Measurements from ENCODE around the gene ZNF692.

Gene ZNF692

GRCh38 chr1:248856176-248856575 lies 2.7 kb downstream of the ZNF692 start:
- no peak overlapping the region for H3K9ac ChIP-seq (ENCODE audit: low read length)
- peaks cover 43% of the 10 kb centered on the region for H3K36me3 ChIP-seq (ENCODE audit: control insufficient read depth, insufficient read depth, low read length)
- H3K4me1 ChIP-seq (ENCODE audit: control insufficient read depth, insufficient read depth, low read length): peaks cover 20% of the 10 kb centered on the region
- peaks cover 4% of the 10 kb centered on the region; the same call in 1 of the 2 replicates for H3K27me3 ChIP-seq (ENCODE audit: control insufficient read depth, insufficient read depth, low read length)
- H3K4me3 ChIP-seq (ENCODE audit: low read depth, low read length): no peak overlapping the region
- no peak overlapping the region for H3K27ac ChIP-seq (ENCODE audit: low read depth, low read length)
- H3K9me3 ChIP-seq (ENCODE audit: control insufficient read depth, insufficient read depth, low read depth, low read length): no peaks in the 10 kb centered on the region

GRCh38 chr1:248855580-248855979 lies 3.3 kb downstream of the ZNF692 start:
- no peaks in the 10 kb centered on the region for H3K27me3 ChIP-seq (ENCODE audit: control insufficient read depth, insufficient read depth, low read length)
- no peak overlapping the region for H3K4me3 ChIP-seq (ENCODE audit: low read depth, low read length)
- no peak overlapping the region for H3K27ac ChIP-seq (ENCODE audit: low read depth, low read length)
- no peak overlapping the region for H3K9ac ChIP-seq (ENCODE audit: low read length)
- H3K36me3 ChIP-seq (ENCODE audit: control insufficient read depth, insufficient read depth, low read length): peaks cover 48% of the 10 kb centered on the region
- no peaks in the 10 kb centered on the region for H3K9me3 ChIP-seq (ENCODE audit: control insufficient read depth, insufficient read depth, low read depth, low read length)
- H3K4me1 ChIP-seq (ENCODE audit: control insufficient read depth, insufficient read depth, low read length): peaks cover 20% of the 10 kb centered on the region

- peaks cover 15% of the 10 kb centered on the region for H3K4me1 ChIP-seq (ENCODE audit: control insufficient read depth, insufficient read depth, low read length)
- peaks cover 64% of the 10 kb centered on the region for H3K36me3 ChIP-seq (ENCODE audit: control insufficient read depth, insufficient read depth, low read length)
- no peak overlapping the region for H3K27ac ChIP-seq (ENCODE audit: low read depth, low read length)
Observed at GRCh38 chr1:248853663-248854375, 5.1 kb downstream of the ZNF692 start.

GRCh38 chr1:248852481-248853405 lies 6.1 kb downstream of the ZNF692 start:
- no peaks in the 10 kb centered on the region for H3K9me3 ChIP-seq (ENCODE audit: control insufficient read depth, insufficient read depth, low read depth, low read length)
- H3K9ac ChIP-seq (ENCODE audit: low read length): no peak overlapping the region
- H3K4me3 ChIP-seq (ENCODE audit: low read depth, low read length): no peak overlapping the region
- H3K27me3 ChIP-seq (ENCODE audit: control insufficient read depth, insufficient read depth, low read length): peaks cover 6% of the 10 kb centered on the region; the same call in 1 of the 2 replicates
- no peak overlapping the region for H3K27ac ChIP-seq (ENCODE audit: low read depth, low read length)
- H3K36me3 ChIP-seq (ENCODE audit: control insufficient read depth, insufficient read depth, low read length): peaks cover 74% of the 10 kb centered on the region
- H3K4me1 ChIP-seq (ENCODE audit: control insufficient read depth, insufficient read depth, low read length): peaks cover 8% of the 10 kb centered on the region

More at GRCh38 chr1:248853663-248854375, 5.1 kb downstream of the ZNF692 start:
- Histone ChIP-seq H3K27me3 (ENCODE audit: control insufficient read depth, insufficient read depth, low read length) (no peaks in the 10 kb centered on the region; the same call in 1 of the 2 replicates), H3K9me3 (ENCODE audit: control insufficient read depth, insufficient read depth, low read depth, low read length) (no peaks in the 10 kb centered on the region), H3K9ac (ENCODE audit: low read length) (no peak overlapping the region), H3K4me3 (ENCODE audit: low read depth, low read length) (no peak overlapping the region)

- peaks cover 86% of the 10 kb centered on the region for H3K36me3 ChIP-seq (ENCODE audit: control insufficient read depth, insufficient read depth, low read length)
- peaks cover 6% of the 10 kb centered on the region; the same call in 1 of the 2 replicates for H3K27me3 ChIP-seq (ENCODE audit: control insufficient read depth, insufficient read depth, low read length)
- no peak overlapping the region for H3K27ac ChIP-seq (ENCODE audit: low read depth, low read length)
- no peaks in the 10 kb centered on the region for H3K4me1 ChIP-seq (ENCODE audit: control insufficient read depth, insufficient read depth, low read length)
- no peaks in the 10 kb centered on the region for H3K9me3 ChIP-seq (ENCODE audit: control insufficient read depth, insufficient read depth, low read depth, low read length)
- H3K9ac ChIP-seq (ENCODE audit: low read length): no peak overlapping the region
- no peak overlapping the region for H3K4me3 ChIP-seq (ENCODE audit: low read depth, low read length)
Observed at GRCh38 chr1:248851390-248851789, 7.5 kb downstream of the ZNF692 start.

- Histone ChIP-seq H3K9ac (ENCODE audit: low read length) (no peak overlapping the region), H3K4me1 (ENCODE audit: control insufficient read depth, insufficient read depth, low read length) (no peaks in the 10 kb centered on the region), H3K27me3 (ENCODE audit: control insufficient read depth, insufficient read depth, low read length) (peaks cover 6% of the 10 kb centered on the region; the same call in 1 of the 2 replicates), H3K9me3 (ENCODE audit: control insufficient read depth, insufficient read depth, low read depth, low read length) (no peaks in the 10 kb centered on the region), H3K4me3 (ENCODE audit: low read depth, low read length) (no peak overlapping the region), H3K36me3 (ENCODE audit: control insufficient read depth, insufficient read depth, low read length) (peaks cover 91% of the 10 kb centered on the region), H3K27ac (ENCODE audit: low read depth, low read length) (no peak overlapping the region)
Observed at GRCh38 chr1:248850536-248851251, 8.2 kb downstream of the ZNF692 start.

- H3K27me3 ChIP-seq (ENCODE audit: control insufficient read depth, insufficient read depth, low read length): peaks cover 6% of the 10 kb centered on the region; the same call in 1 of the 2 replicates
- no peak overlapping the region for H3K4me3 ChIP-seq (ENCODE audit: low read depth, low read length)
- no peaks in the 10 kb centered on the region for H3K9me3 ChIP-seq (ENCODE audit: control insufficient read depth, insufficient read depth, low read depth, low read length)
- no peak overlapping the region for H3K9ac ChIP-seq (ENCODE audit: low read length)
- H3K4me1 ChIP-seq (ENCODE audit: control insufficient read depth, insufficient read depth, low read length): no peaks in the 10 kb centered on the region
- H3K27ac ChIP-seq (ENCODE audit: low read depth, low read length): no peak overlapping the region
- peaks cover 91% of the 10 kb centered on the region for H3K36me3 ChIP-seq (ENCODE audit: control insufficient read depth, insufficient read depth, low read length)
Observed at GRCh38 chr1:248850124-248850523, 8.8 kb downstream of the ZNF692 start.

GRCh38 chr1:248849637-248850036 lies 9.2 kb downstream of the ZNF692 start:
- H3K9ac ChIP-seq (ENCODE audit: low read length): no peak overlapping the region
- H3K9me3 ChIP-seq (ENCODE audit: control insufficient read depth, insufficient read depth, low read depth, low read length): no peaks in the 10 kb centered on the region
- peaks cover 91% of the 10 kb centered on the region for H3K36me3 ChIP-seq (ENCODE audit: control insufficient read depth, insufficient read depth, low read length)
- peaks cover 6% of the 10 kb centered on the region; the same call in 1 of the 2 replicates for H3K27me3 ChIP-seq (ENCODE audit: control insufficient read depth, insufficient read depth, low read length)
- H3K27ac ChIP-seq (ENCODE audit: low read depth, low read length): no peak overlapping the region
- H3K4me3 ChIP-seq (ENCODE audit: low read depth, low read length): no peak overlapping the region
- no peaks in the 10 kb centered on the region for H3K4me1 ChIP-seq (ENCODE audit: control insufficient read depth, insufficient read depth, low read length)

GRCh38 chr1:248849152-248849551 lies 9.7 kb downstream of the ZNF692 start:
- Histone ChIP-seq H3K9me3 (ENCODE audit: control insufficient read depth, insufficient read depth, low read depth, low read length) (no peaks in the 10 kb centered on the region), H3K36me3 (ENCODE audit: control insufficient read depth, insufficient read depth, low read length) (peaks cover 91% of the 10 kb centered on the region), H3K4me1 (ENCODE audit: control insufficient read depth, insufficient read depth, low read length) (no peaks in the 10 kb centered on the region), H3K9ac (ENCODE audit: low read length) (no peak overlapping the region), H3K4me3 (ENCODE audit: low read depth, low read length) (no peak overlapping the region), H3K27me3 (ENCODE audit: control insufficient read depth, insufficient read depth, low read length) (peaks cover 6% of the 10 kb centered on the region; the same call in 1 of the 2 replicates), H3K27ac (ENCODE audit: low read depth, low read length) (no peak overlapping the region)

- Histone ChIP-seq H3K36me3 (ENCODE audit: control insufficient read depth, insufficient read depth, low read length) (peaks cover 85% of the 10 kb centered on the region), H3K27ac (ENCODE audit: low read depth, low read length) (no peak overlapping the region), H3K4me1 (ENCODE audit: control insufficient read depth, insufficient read depth, low read length) (no peaks in the 10 kb centered on the region), H3K27me3 (ENCODE audit: control insufficient read depth, insufficient read depth, low read length) (peaks cover 6% of the 10 kb centered on the region; the same call in 1 of the 2 replicates), H3K9ac (ENCODE audit: low read length) (no peak overlapping the region), H3K4me3 (ENCODE audit: low read depth, low read length) (no peak overlapping the region), H3K9me3 (ENCODE audit: control insufficient read depth, insufficient read depth, low read depth, low read length) (no peaks in the 10 kb centered on the region)
Observed at GRCh38 chr1:248848602-248849001, 10.3 kb downstream of the ZNF692 start.

All from HUES6 (cell line).